ENCODE measurements around the gene TIMD4.
"Not testable (repeated sequence)": the region's sequence is repeated elsewhere in the genome, so short reads cannot be mapped to it uniquely, and the experiment has no call there.

- TF ChIP-seq CTCF (IDR thresholded peaks at IDR 0.05; ENCODE audit: low read depth, low read length); POLR2A (IDR thresholded peaks at IDR 0.05; ENCODE audit: extremely low read depth, insufficient read length): not testable (repeated sequence)
Observed at GRCh38 chr5:156967386-156967785, 4.4 kb upstream of the TIMD4 start.

Measured in NB4 (cell line).